Measurements from ENCODE around the gene TBC1D5.

GRCh38 chr3:17122758-17123157 is 619.7 kb downstream of the TBC1D5 start:
- TF ChIP-seq ATF6 (CRISPR knock-in tag; IDR thresholded peaks at IDR 0.05) (no peak), JUN (CRISPR knock-in tag; IDR thresholded peaks at IDR 0.05) (no peak), CTCF (IDR thresholded peaks at IDR 0.05) (no peak), PREB (CRISPR knock-in tag; IDR thresholded peaks at IDR 0.05; ENCODE audit: borderline replicate concordance) (no peak), ERG (CRISPR knock-in tag; IDR thresholded peaks at IDR 0.05) (no peak), ATF1 (CRISPR knock-in tag; IDR thresholded peaks at IDR 0.05) (no peak), HMGXB4 (CRISPR knock-in tag; IDR thresholded peaks at IDR 0.05) (no peak), E2F5 (CRISPR knock-in tag; IDR thresholded peaks at IDR 0.05) (no peak), ZNF232 (CRISPR knock-in tag; IDR thresholded peaks at IDR 0.05) (no peak)

Measured in WTC11 (cell line).